Measurements from ENCODE around the gene TBC1D23. TPM values are rescaled to one million over a fixed set of nuclear protein-coding genes. Genes with fewer than 3 reads are reported as not detected.

TBC1D23 gene
- total and polyA plus RNA-seq, 7 donors = 9.9 to 47.8 (median 36.9) TPM

- H3K9me3 ChIP-seq = peaks cover 11% of the 10 kb centered on the region
- no peaks in the 10 kb centered on the region for H3K27me3 ChIP-seq (ENCODE audit: insufficient read depth in 3 of 3, low read length in 2 of 3)
- H3K27ac ChIP-seq = no peak overlapping the region
- 97 to 100% (median 98%) methylated on average over 1 of the region's 1 CpG for WGBS, 3 donors
- ATAC-seq (no peak), DNase-seq (no peak)
- intact Hi-C loops (cut with DNase I) = no loop called here
- no peak overlapping the region for H3K4me3 ChIP-seq
- H3K36me3 ChIP-seq (ENCODE audit: insufficient read depth in 1 of 2, low read depth in 1 of 2) = no peaks in the 10 kb centered on the region
- no peaks in the 10 kb centered on the region for H3K4me1 ChIP-seq
- no peak for TF ChIP-seq CTCF (IDR thresholded peaks at IDR 0.05)
These were observed 39.6 kb upstream of the TBC1D23 start for GRCh38 chr3:100221159-100221558.

DNA sequence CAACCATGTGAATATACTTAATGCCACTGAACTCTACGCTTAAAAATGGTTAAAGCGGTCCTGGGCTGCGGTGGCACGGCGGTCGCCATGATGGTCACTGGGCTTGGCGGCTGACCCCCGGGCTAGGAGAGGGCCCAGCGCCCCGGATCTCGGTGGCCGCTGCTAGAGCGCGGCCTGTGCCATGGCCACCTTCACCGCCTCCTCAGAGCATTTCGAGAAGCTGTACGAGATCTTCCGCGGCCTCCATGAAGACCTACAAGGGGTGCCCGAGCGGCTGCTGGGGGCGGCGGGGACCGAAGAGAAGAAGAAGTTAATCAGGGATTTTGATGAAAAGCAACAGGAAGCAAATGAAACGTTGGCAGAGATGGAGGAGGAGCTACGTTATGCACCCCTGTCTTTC lies 35.6 kb upstream of the TBC1D23 start:
- Histone ChIP-seq H3K27me3 (ENCODE audit: insufficient read depth in 3 of 3, low read length in 2 of 3) (no peaks in the 10 kb centered on the region), H3K9me3 (peaks cover 8% of the 10 kb centered on the region), H3K4me3 (no peak overlapping the region), H3K4me1 (peaks cover 11% of the 10 kb centered on the region), H3K36me3 (ENCODE audit: insufficient read depth in 1 of 2, low read depth in 1 of 2) (no peaks in the 10 kb centered on the region), H3K27ac (no peak overlapping the region)
- ATAC-seq (no peak), DNase-seq (no peak)
- no peak for TF ChIP-seq CTCF (IDR thresholded peaks at IDR 0.05)
- intact Hi-C loops (cut with DNase I) = no loop called here
- 94 to 96% (median 95%) methylated on average over 26 of the region's 26 CpGs for WGBS, 3 donors

DNA sequence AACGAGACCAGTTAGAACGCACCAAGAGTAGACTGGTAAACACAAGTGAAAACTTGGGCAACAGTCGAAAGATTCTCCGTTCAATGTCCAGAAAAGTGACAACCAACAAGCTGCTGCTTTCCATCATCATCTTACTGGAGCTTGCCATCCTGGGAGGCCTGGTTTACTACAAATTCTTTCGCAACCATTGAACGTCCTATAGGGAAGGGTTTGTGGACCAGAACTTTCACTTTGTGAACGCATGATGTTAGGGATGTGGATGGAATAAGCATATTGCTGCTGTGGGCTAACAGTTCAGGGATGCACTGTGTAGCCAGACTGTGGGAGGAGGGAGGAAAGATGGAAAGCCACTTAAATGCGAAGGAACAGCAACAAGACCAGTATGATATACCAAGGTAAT lies 34.9 kb upstream of the TBC1D23 start:
- no peak for DNase-seq
- intact Hi-C loops (cut with DNase I) = no loop called here
- WGBS, 3 donors = 90 to 97% (median 94%) methylated on average over 8 of the region's 8 CpGs

DNA sequence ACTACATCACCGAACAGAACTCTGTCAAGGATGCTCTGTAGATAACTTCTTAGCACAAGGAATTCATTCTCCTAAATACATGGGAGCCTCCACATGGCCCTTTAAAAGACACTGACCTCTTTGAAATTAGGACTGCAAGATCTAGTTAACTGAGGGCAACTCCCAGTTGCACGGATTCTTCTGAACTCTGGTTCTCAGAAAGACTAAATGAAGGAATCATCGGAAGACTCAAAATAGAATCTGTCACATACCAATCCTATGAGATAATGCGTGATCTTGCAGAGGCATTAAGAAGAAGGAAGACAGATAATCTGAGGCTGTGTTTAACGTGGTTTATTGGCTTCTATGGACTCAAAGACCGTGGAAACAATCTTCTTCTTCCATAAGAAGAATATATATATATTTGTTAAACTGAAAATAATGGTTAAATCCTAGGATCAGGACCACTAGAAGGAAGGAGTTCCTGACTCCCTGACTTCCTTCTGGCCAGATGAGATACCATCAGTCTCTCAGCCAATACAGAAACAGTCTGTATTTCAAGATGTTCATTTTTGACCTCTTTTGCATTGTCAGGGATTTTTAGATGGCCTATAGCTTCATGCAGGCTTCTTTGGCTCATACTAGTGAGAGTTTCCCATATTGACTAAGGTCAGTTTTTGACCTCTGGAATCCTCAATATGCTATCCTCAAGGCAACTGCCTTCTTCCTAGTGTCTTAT lies 33.9 kb upstream of the TBC1D23 start:
- 22 to 38% (median 25%) methylated on average over 6 of the region's 6 CpGs for WGBS, 3 donors
- peaks cover 4% of the 10 kb centered on the region for H3K9me3 ChIP-seq
- H3K36me3 ChIP-seq (ENCODE audit: insufficient read depth in 1 of 2, low read depth in 1 of 2) = no peaks in the 10 kb centered on the region
- peak; percentile 73 to 94 (median 88) for ATAC-seq
- H3K27ac ChIP-seq = peak overlapping the region; percentile 68
- H3K27me3 ChIP-seq (ENCODE audit: insufficient read depth in 3 of 3, low read length in 2 of 3) = no peaks in the 10 kb centered on the region
- no peak for TF ChIP-seq CTCF (IDR thresholded peaks at IDR 0.05)
- no peak for DNase-seq
- peaks cover 11% of the 10 kb centered on the region for H3K4me1 ChIP-seq
- intact Hi-C loops (cut with DNase I) = no loop called here
- no peak overlapping the region for H3K4me3 ChIP-seq

More for the DNA sequence above, 34.9 kb upstream of the TBC1D23 start:
- Histone ChIP-seq H3K27me3 (ENCODE audit: insufficient read depth in 3 of 3, low read length in 2 of 3) (no peaks in the 10 kb centered on the region), H3K4me3 (no peak overlapping the region), H3K27ac (peak overlapping the region; percentile 68), H3K9me3 (peaks cover 4% of the 10 kb centered on the region), H3K4me1 (peaks cover 11% of the 10 kb centered on the region), H3K36me3 (ENCODE audit: insufficient read depth in 1 of 2, low read depth in 1 of 2) (no peaks in the 10 kb centered on the region)
- ATAC-seq = no peak
- no peak for TF ChIP-seq CTCF (IDR thresholded peaks at IDR 0.05)

DNA sequence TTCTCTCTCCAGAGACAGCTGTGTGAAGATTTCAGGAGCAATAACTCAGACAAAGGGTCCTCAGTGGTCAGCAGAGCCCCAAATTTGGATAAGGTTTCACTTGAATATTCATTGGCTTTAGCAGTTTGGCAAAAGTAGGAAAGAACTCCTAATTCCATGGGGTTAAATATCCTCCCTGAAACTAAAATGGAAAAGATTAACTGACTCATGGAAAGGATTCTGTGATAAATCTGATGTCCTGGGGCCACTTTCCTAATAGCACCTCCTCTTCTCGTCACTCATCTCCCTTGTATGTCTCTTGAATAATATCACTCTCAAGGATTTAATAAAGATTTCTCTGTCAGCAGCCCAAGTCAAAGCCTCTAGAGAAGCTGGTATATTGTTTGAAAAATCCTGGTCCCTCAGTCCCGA lies 33.3 kb upstream of the TBC1D23 start:
- H3K4me1 ChIP-seq = peaks cover 11% of the 10 kb centered on the region
- H3K27ac ChIP-seq = peak overlapping the region; percentile 68
- peaks cover 4% of the 10 kb centered on the region for H3K9me3 ChIP-seq
- 66 to 75% (median 74%) methylated on average over 2 of the region's 2 CpGs for WGBS, 3 donors
- H3K4me3 ChIP-seq = no peak overlapping the region
- DNase-seq = no peak
- ATAC-seq = no peak
- no peak for TF ChIP-seq CTCF (IDR thresholded peaks at IDR 0.05)
- H3K36me3 ChIP-seq (ENCODE audit: insufficient read depth in 1 of 2, low read depth in 1 of 2) = no peaks in the 10 kb centered on the region
- H3K27me3 ChIP-seq (ENCODE audit: insufficient read depth in 3 of 3, low read length in 2 of 3) = no peaks in the 10 kb centered on the region
- intact Hi-C loops (cut with DNase I) = no loop called here
